WERI-Rb-1 (cell line): ENCODE data around the gene KCNK7.
A peak's percentile ranks its signal among the peaks of the same experiment; 100 is the strongest.

Experiments used
- DNase-seq: peaks from one replicate; pipeline ENCODE4 v3.0.0-alpha.2; 2020
- H3K27ac ChIP-seq: fragments of 250-450 bp; sonication (Bioruptor Pico); 2 replicates; pipeline ENCODE4 v1.5.1; 2020; ENCODE audit warnings: mild to moderate bottlenecking, moderate library complexity
- H3K27me3 ChIP-seq: fragments of 250-450 bp; sonication (Bioruptor Pico); 2 replicates; pipeline ENCODE4 v1.5.1; 2021; ENCODE audit warnings: mild to moderate bottlenecking, low read depth, moderate library complexity; ENCODE audit not compliant: insufficient read depth, severe bottlenecking
- H3K36me3 ChIP-seq: fragments of 250-450 bp; sonication (Bioruptor Pico); 2 replicates; pipeline ENCODE4 v1.5.1; 2020; ENCODE audit warnings: mild to moderate bottlenecking, moderate library complexity
- H3K4me3 ChIP-seq: 2 replicates; pipeline ENCODE4 v1.5.1; 2011; ENCODE audit warnings: low read depth, mild to moderate bottlenecking, control low read depth, low read length
- H3K9me3 ChIP-seq: fragments of 250-450 bp; sonication (Bioruptor Pico); 2 replicates; pipeline ENCODE4 v1.5.1; 2021; ENCODE audit warnings: mild to moderate bottlenecking, moderate library complexity; ENCODE audit not compliant: severe bottlenecking
- CTCF ChIP-seq: IDR thresholded peaks from 2 replicates; pipeline ENCODE4 v1.5.1; 2011; ENCODE audit warnings: low read depth, mild to moderate bottlenecking, control low read depth, inconsistent platforms, low read length

KCNK7 gene

GRCh38 chr11:65559951-65560537 lies 35.6 kb downstream of the KCNK7 start:
- H3K27me3 ChIP-seq: no peaks in the 10 kb centered on the region
- no peak for DNase-seq
- H3K9me3 ChIP-seq: no peaks in the 10 kb centered on the region
- no peak for TF ChIP-seq CTCF
- no peaks in the 10 kb centered on the region for H3K36me3 ChIP-seq
- H3K27ac ChIP-seq: no peak overlapping the region
- no peak overlapping the region for H3K4me3 ChIP-seq

- DNase-seq: no peak
- Histone ChIP-seq H3K4me3 (no peak overlapping the region), H3K36me3 (no peaks in the 10 kb centered on the region), H3K27ac (no peak overlapping the region), H3K9me3 (no peaks in the 10 kb centered on the region), H3K27me3 (no peaks in the 10 kb centered on the region)
- no peak for TF ChIP-seq CTCF
These were observed 36.1 kb downstream of the KCNK7 start for GRCh38 chr11:65559535-65559934.

GRCh38 chr11:65558930-65559509 lies 36.6 kb downstream of the KCNK7 start:
- H3K27me3 ChIP-seq: no peaks in the 10 kb centered on the region
- H3K36me3 ChIP-seq: no peaks in the 10 kb centered on the region
- DNase-seq: no peak
- peak overlapping the region; percentile 57 for H3K4me3 ChIP-seq
- TF ChIP-seq CTCF: no peak
- H3K9me3 ChIP-seq: no peaks in the 10 kb centered on the region
- H3K27ac ChIP-seq: peak overlapping the region; percentile 59; the same call in 1 of the 2 replicates

- H3K27me3 ChIP-seq: no peaks in the 10 kb centered on the region
- H3K4me3 ChIP-seq: peak within 1 kb of the TSS; percentile 57
- no peaks in the 10 kb centered on the region for H3K9me3 ChIP-seq
- no peak for TF ChIP-seq CTCF
- DNase-seq: no peak
- H3K27ac ChIP-seq: peak within 1 kb of the TSS; percentile 65
- H3K36me3 ChIP-seq: no peaks in the 10 kb centered on the region
These were observed 37.3 kb downstream of the KCNK7 start, which contains the start of gene LTBP3 for GRCh38 chr11:65558002-65558929. Gene LTBP3 (minus strand): TSS chr11:65558359. CDS start chr11:65557959, 400 bp downstream.

GRCh38 chr11:65557280-65558001 lies 38.2 kb downstream of the KCNK7 start:
- Histone ChIP-seq H3K9me3 (no peaks in the 10 kb centered on the region), H3K36me3 (no peaks in the 10 kb centered on the region), H3K27me3 (no peaks in the 10 kb centered on the region), H3K4me3 (peak overlapping the region; percentile 57), H3K27ac (no peak overlapping the region)
- DNase-seq: no peak
- no peak for TF ChIP-seq CTCF
